Gastroesophageal sphincter (tissue), 4 donors: Measurements from ENCODE around the gene POLN. TPM values are rescaled to one million over a fixed set of nuclear protein-coding genes. Genes with fewer than 3 reads are reported as not detected.
A peak's percentile ranks its signal among the peaks of the same experiment; 100 is the strongest.
"Not testable (repeated sequence)": the region's sequence is repeated elsewhere in the genome, so short reads cannot be mapped to it uniquely, and the experiment has no call there.

Experiments used
- ATAC-seq: fragments of 150-250 bp; one replicate; pipeline ENCODE4 v1.9.1; 2016; ENCODE audit warnings: mild to moderate bottlenecking, moderate library complexity
- H3K27ac ChIP-seq, 4 donors: fragments of 200-600 bp; sonication (generic) in 3 of 4; 1 replicate in 3 of 4; 2 replicates in 1 of 4; pipeline ENCODE4 v1.5.1; 2016 to 2019
- H3K27me3 ChIP-seq: fragments of 200-600 bp; sonication (generic); one replicate; pipeline ENCODE4 v1.5.1; 2019
- H3K36me3 ChIP-seq, 2 donors: fragments of 200-600 bp; sonication (generic); one replicate each; pipeline ENCODE4 v1.5.1; 2019; ENCODE audit warnings: control low read depth in 1 of 2
- H3K4me1 ChIP-seq, 3 donors: fragments of 200-600 bp; sonication (generic); 1 replicate in 2 of 3; 2 replicates in 1 of 3; pipeline ENCODE4 v1.5.1; 2016 to 2019; ENCODE audit warnings: control low read depth in 2 of 3
- H3K4me3 ChIP-seq, 2 donors: fragments of 200-600 bp; sonication (generic); one replicate each; pipeline ENCODE4 v1.5.1; 2019; ENCODE audit warnings: mild to moderate bottlenecking in 1 of 2, moderate library complexity in 1 of 2
- H3K9me3 ChIP-seq, 3 donors: fragments of 200-600 bp; sonication (generic); one replicate each; pipeline ENCODE4 v1.5.1; 2017 to 2019; ENCODE audit warnings: control low read depth in 2 of 3
- CTCF ChIP-seq, 4 experiments: fragments of 200-600 bp in 2 of 4; fragments of 450-650 bp in 2 of 4; sonication (generic) in 1 of 4; IDR thresholded peaks; one replicate each; pipeline ENCODE4 v1.5.1; 2017 to 2019; ENCODE audit warnings: antibody characterized with exemption in 4 of 4, mild to moderate bottlenecking in 2 of 4, moderate library complexity in 2 of 4
- EP300 ChIP-seq: sonication (generic); formaldehyde crosslinking; IDR thresholded peaks from one replicate; pipeline ENCODE4 v1.6.1; 2017; ENCODE audit warnings: antibody characterized with exemption, mild to moderate bottlenecking
- POLR2A ChIP-seq, 2 donors: fragments of 450-650 bp; IDR thresholded peaks; one replicate each; pipeline ENCODE4 v1.6.1; 2017; ENCODE audit warnings: antibody characterized with exemption in 2 of 2, mild to moderate bottlenecking in 2 of 2, moderate library complexity in 1 of 2
- POLR2AphosphoS5 ChIP-seq: sonication (generic); formaldehyde crosslinking; IDR thresholded peaks from one replicate; pipeline ENCODE4 v1.6.1; 2017; ENCODE audit warnings: antibody characterized with exemption
- WGBS, 2 donors: methylation state at CpG; one replicate each; pipeline ENCODE4 v1.1.5; 2018; ENCODE audit warnings: low coverage in 1 of 2; 5-methylcytosine and 5-hydroxymethylcytosine counted together
- total RNA-seq, 4 donors: library from RNA; depleted of rRNA; stranded (reverse); fragments of >200 nt; gene quantifications; one replicate each; pipeline ENCODE4 v1.1.0, GENCODE V29; 2016

POLN gene
- total RNA-seq, 4 donors from 2014 or later, result 1.5 to 4.6 (median 2.6) TPM

- ATAC-seq, result no peak
- WGBS, 2 donors, result 90 to 100% methylated on average over 2 of the region's 2 CpGs
- no peak overlapping the region for H3K27ac ChIP-seq
Observed at GRCh38 chr4:2222838-2223237, 19.1 kb downstream of the POLN start.

DNA sequence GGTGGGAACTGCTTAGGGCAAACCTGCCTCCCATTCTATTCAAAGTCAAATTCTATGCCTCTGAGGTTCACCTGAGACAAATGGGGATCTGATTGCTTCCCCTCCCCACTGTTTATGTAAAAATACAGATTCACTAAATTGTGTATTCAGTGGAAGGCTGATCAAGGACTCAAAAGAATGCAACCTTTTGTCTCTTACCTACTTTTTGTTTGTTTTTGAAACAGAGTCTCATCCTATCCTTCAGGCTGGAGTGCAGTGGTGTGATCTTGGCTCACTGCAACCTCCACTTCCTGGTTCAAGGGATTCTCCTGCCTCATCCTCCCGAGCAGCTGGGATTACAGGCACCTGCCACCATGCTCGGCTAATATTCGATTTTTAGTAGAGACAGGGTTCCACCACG lies 20.5 kb downstream of the POLN start:
- not testable (repeated sequence) for H3K27me3 ChIP-seq, H3K4me3 ChIP-seq, H3K9me3 ChIP-seq, H3K4me1 ChIP-seq, H3K27ac ChIP-seq, ATAC-seq
- WGBS, 2 donors, result 63 to 70% methylated on average over 4 of the region's 4 CpGs
- peaks cover 0 to 30% of the 10 kb centered on the region in 2 donors for H3K36me3 ChIP-seq

More at GRCh38 chr4:2222838-2223237, 19.1 kb downstream of the POLN start:
- Histone ChIP-seq H3K4me1 (peaks cover 0 to 6% (median 0%) of the 10 kb centered on the region in 3 donors), H3K36me3 (peaks cover 0 to 31% of the 10 kb centered on the region in 2 donors), H3K27me3 (no peaks in the 10 kb centered on the region), H3K4me3 (no peak overlapping the region), H3K9me3 (no peaks in the 10 kb centered on the region)
- TF ChIP-seq POLR2AphosphoS5, result no peak
- no peak for TF ChIP-seq CTCF (IDR thresholded peaks at IDR 0.05)
- no peak for TF ChIP-seq EP300
- TF ChIP-seq POLR2A (IDR thresholded peaks at IDR 0.05), result no peak

DNA sequence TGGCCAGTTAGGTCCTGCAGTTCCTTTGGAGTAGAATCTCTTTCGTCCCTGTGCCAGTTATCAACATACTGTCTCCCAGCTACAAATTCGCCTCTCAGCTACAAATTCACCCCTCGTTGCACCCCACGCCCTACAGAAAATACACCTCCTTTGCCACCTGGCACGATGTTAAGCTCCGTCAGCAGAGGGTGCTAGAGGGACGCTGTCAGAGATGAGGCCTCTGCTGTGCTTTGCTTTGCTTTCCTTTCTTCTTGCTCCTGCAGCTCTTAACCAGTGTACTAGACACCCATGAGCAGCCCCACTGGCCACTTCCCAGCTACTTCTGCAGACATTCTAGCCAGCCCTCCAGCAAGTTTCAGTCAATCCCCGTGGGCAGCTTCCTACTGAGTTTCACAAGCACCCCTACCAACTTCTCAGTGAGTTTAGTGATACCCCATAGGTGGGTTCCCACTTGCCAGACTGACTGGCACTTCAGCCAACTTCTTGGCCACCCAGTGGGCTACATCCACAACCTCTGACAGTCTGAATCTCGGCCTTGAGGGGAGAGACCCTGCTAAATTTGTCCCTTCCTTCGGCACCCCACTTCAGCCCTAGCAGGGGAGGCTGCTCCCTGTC lies 21.8 kb downstream of the POLN start:
- peak; percentile 63 for ATAC-seq
- H3K27ac ChIP-seq, result no peak overlapping the region
- peaks cover 0 to 6% (median 0%) of the 10 kb centered on the region in 3 donors for H3K4me1 ChIP-seq
- no peaks in the 10 kb centered on the region for H3K9me3 ChIP-seq
- peaks cover 0 to 19% of the 10 kb centered on the region in 2 donors for H3K36me3 ChIP-seq
- H3K27me3 ChIP-seq, result no peaks in the 10 kb centered on the region
- TF ChIP-seq CTCF (IDR thresholded peaks at IDR 0.05) (peak; percentile 69 to 88 (median 78)), EP300 (no peak)
- H3K4me3 ChIP-seq, result no peak overlapping the region
- 2 to 7% methylated on average over 6 to 7 of the region's 10 CpGs for WGBS, 2 donors

- 79 to 82% methylated on average over 5 to 6 of the region's 6 CpGs for WGBS, 2 donors
- no peak for ATAC-seq
- Histone ChIP-seq H3K4me1 (peaks cover 0 to 6% (median 0%) of the 10 kb centered on the region in 3 donors), H3K27ac (no peak overlapping the region), H3K36me3 (peaks cover 0 to 19% of the 10 kb centered on the region in 2 donors), H3K27me3 (no peaks in the 10 kb centered on the region), H3K9me3 (no peaks in the 10 kb centered on the region), H3K4me3 (no peak overlapping the region)
- TF ChIP-seq POLR2AphosphoS5, result no peak
- TF ChIP-seq POLR2A (IDR thresholded peaks at IDR 0.05), result no peak
- TF ChIP-seq EP300, result no peak
- no peak for TF ChIP-seq CTCF (IDR thresholded peaks at IDR 0.05)
Observed at GRCh38 chr4:2219233-2219760, 22.6 kb downstream of the POLN start.

- H3K4me3 ChIP-seq, result no peak overlapping the region
- H3K9me3 ChIP-seq, result no peaks in the 10 kb centered on the region
- 60 to 90% methylated on average over 1 of the region's 1 CpG for WGBS, 2 donors
- no peak for ATAC-seq
- H3K27ac ChIP-seq, result no peak overlapping the region
- no peaks in the 10 kb centered on the region for H3K27me3 ChIP-seq
- peaks cover 0 to 6% (median 0%) of the 10 kb centered on the region in 3 donors for H3K4me1 ChIP-seq
- H3K36me3 ChIP-seq, result peaks cover 0 to 16% of the 10 kb centered on the region in 2 donors
- TF ChIP-seq CTCF (IDR thresholded peaks at IDR 0.05) (no peak), POLR2A (IDR thresholded peaks at IDR 0.05) (no peak), EP300 (no peak), POLR2AphosphoS5 (no peak)
Observed at GRCh38 chr4:2218436-2218835, 23.5 kb downstream of the POLN start.
